ENCODE results near the gene SCFD1. TPM values are rescaled to one million over a fixed set of nuclear protein-coding genes. Genes with fewer than 3 reads are reported as not detected.

Gene SCFD1
- total RNA-seq, 1 donor from 2014 or later: 41.7 TPM

- no peaks in the 10 kb centered on the region for H3K27me3 ChIP-seq (ENCODE audit: control insufficient read depth, insufficient read depth, low read length)
- TF ChIP-seq, protein P1, sequence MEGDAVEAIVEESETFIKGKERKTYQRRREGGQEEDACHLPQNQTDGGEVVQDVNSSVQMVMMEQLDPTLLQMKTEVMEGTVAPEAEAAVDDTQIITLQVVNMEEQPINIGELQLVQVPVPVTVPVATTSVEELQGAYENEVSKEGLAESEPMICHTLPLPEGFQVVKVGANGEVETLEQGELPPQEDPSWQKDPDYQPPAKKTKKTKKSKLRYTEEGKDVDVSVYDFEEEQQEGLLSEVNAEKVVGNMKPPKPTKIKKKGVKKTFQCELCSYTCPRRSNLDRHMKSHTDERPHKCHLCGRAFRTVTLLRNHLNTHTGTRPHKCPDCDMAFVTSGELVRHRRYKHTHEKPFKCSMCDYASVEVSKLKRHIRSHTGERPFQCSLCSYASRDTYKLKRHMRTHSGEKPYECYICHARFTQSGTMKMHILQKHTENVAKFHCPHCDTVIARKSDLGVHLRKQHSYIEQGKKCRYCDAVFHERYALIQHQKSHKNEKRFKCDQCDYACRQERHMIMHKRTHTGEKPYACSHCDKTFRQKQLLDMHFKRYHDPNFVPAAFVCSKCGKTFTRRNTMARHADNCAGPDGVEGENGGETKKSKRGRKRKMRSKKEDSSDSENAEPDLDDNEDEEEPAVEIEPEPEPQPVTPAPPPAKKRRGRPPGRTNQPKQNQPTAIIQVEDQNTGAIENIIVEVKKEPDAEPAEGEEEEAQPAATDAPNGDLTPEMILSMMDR (IDR thresholded peaks at IDR 0.05; ENCODE audit: insufficient read depth, low read length, poor library complexity, severe bottlenecking): no peak
- no peak for DNase-seq (ENCODE audit: low read depth)
- H3K4me3 ChIP-seq (ENCODE audit: low read depth, low read length): no peak overlapping the region
- no peaks in the 10 kb centered on the region for H3K36me3 ChIP-seq (ENCODE audit: control insufficient read depth, insufficient read depth, low read length)
Observed at GRCh38 chr14:30587141-30587540, 35.0 kb upstream of the SCFD1 start.

- H3K36me3 ChIP-seq (ENCODE audit: control insufficient read depth, insufficient read depth, low read length): no peaks in the 10 kb centered on the region
- DNase-seq (ENCODE audit: low read depth): no peak
- no peaks in the 10 kb centered on the region for H3K27me3 ChIP-seq (ENCODE audit: control insufficient read depth, insufficient read depth, low read length)
- no peak overlapping the region for H3K4me3 ChIP-seq (ENCODE audit: low read depth, low read length)
- TF ChIP-seq, protein P1 (IDR thresholded peaks at IDR 0.05; ENCODE audit: insufficient read depth, low read length, poor library complexity, severe bottlenecking): no peak
Observed at GRCh38 chr14:30588873-30589272, 33.2 kb upstream of the SCFD1 start.

DNA sequence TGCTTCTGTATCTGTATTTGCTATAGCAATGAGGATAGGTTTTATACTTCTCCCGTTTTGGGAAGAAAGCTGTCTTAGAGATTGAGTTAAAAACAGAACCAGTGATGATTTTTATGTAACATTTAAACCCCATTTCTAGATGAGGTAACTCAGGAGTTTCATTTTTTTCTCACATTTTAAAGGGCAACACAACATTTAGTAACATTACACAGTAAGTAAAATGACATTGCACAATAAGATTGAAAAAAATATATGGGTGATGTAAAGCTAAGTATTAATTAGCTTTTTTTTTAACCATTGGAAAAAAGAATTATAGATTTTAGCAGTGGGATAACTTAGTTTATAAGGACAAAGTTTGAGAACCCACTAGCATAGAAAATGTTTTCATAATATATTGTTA, 25.2 kb upstream of the SCFD1 start:
- Histone ChIP-seq H3K27me3 (ENCODE audit: control insufficient read depth, insufficient read depth, low read length) (no peaks in the 10 kb centered on the region), H3K4me3 (ENCODE audit: low read depth, low read length) (no peak overlapping the region), H3K36me3 (ENCODE audit: control insufficient read depth, insufficient read depth, low read length) (no peaks in the 10 kb centered on the region)
- TF ChIP-seq, protein P1 (IDR thresholded peaks at IDR 0.05; ENCODE audit: insufficient read depth, low read length, poor library complexity, severe bottlenecking): no peak
- no peak for DNase-seq (ENCODE audit: low read depth)

- TF ChIP-seq, protein P1 (IDR thresholded peaks at IDR 0.05; ENCODE audit: insufficient read depth, low read length, poor library complexity, severe bottlenecking): no peak
- Histone ChIP-seq H3K4me3 (ENCODE audit: low read depth, low read length) (no peak overlapping the region), H3K36me3 (ENCODE audit: control insufficient read depth, insufficient read depth, low read length) (no peaks in the 10 kb centered on the region), H3K27me3 (ENCODE audit: control insufficient read depth, insufficient read depth, low read length) (no peaks in the 10 kb centered on the region)
- no peak for DNase-seq (ENCODE audit: low read depth)
Observed at GRCh38 chr14:30597504-30597903, 24.6 kb upstream of the SCFD1 start.

- no peaks in the 10 kb centered on the region for H3K27me3 ChIP-seq (ENCODE audit: control insufficient read depth, insufficient read depth, low read length)
- DNase-seq (ENCODE audit: low read depth): no peak
- TF ChIP-seq, protein P1 (IDR thresholded peaks at IDR 0.05; ENCODE audit: insufficient read depth, low read length, poor library complexity, severe bottlenecking): no peak
- H3K36me3 ChIP-seq (ENCODE audit: control insufficient read depth, insufficient read depth, low read length): no peaks in the 10 kb centered on the region
- no peak overlapping the region for H3K4me3 ChIP-seq (ENCODE audit: low read depth, low read length)
Observed at GRCh38 chr14:30600922-30601918, 20.9 kb upstream of the SCFD1 start.
